ENCODE results near the gene XYLB. TPM values are rescaled to one million over a fixed set of nuclear protein-coding genes. Genes with fewer than 3 reads are reported as not detected.

Gene XYLB
- polyA plus RNA-seq, 1 donor from 2014 or later: 0.50 TPM

DNA sequence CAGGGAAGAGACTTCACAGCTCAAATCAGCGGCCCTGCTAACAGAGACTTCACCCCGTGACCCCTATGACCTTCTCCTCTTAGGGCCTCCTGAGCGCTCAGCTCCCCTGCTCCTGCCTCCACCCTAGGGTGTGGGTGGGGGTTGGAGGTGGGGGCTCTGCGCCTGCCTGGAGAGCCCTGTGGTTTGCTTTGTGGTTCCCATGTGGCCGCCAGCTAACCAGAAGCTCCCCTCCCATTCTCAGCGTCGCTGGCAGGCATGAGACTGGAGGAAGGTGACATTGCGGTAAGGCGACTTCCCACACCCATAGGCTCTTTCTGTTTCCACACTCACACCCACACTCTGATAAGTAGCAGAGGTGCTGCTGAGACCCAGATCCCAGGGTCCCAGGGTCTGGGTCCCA lies 27.6 kb downstream of the XYLB start:
- H3K9me2 ChIP-seq (ENCODE audit: insufficient read depth, low read length): no peaks in the 10 kb centered on the region
- no peak overlapping the region for H2AFZ ChIP-seq (ENCODE audit: low read depth, low read length)
- TF ChIP-seq SMC3 (conservative IDR thresholded peaks at IDR 0.05; ENCODE audit: poor library complexity) (no peak), EP300 (conservative IDR thresholded peaks at IDR 0.05; ENCODE audit: poor library complexity, severe bottlenecking) (no peak), RAD21 (conservative IDR thresholded peaks at IDR 0.05) (no peak), CTCF (IDR thresholded peaks at IDR 0.05; ENCODE audit: poor library complexity, severe bottlenecking) (no peak), TAF1 (IDR thresholded peaks at IDR 0.05; ENCODE audit: low read depth) (no peak)
- no peaks in the 10 kb centered on the region for H3K27me3 ChIP-seq (ENCODE audit: insufficient read depth, low read depth, low read length)
- H3K36me3 ChIP-seq (ENCODE audit: insufficient read depth, low read length): no peaks in the 10 kb centered on the region
- no peaks in the 10 kb centered on the region for H3K79me2 ChIP-seq (replicated peaks; ENCODE audit: insufficient read depth, low read length)
- no peak overlapping the region for H3K4me2 ChIP-seq (ENCODE audit: low read length)
- no peaks in the 10 kb centered on the region for H4K20me1 ChIP-seq (ENCODE audit: insufficient read depth)
- H3K4me3 ChIP-seq (ENCODE audit: low read length): no peak overlapping the region
- H3K9ac ChIP-seq (ENCODE audit: low read length): no peak overlapping the region
- no peaks in the 10 kb centered on the region for H3F3A ChIP-seq (ENCODE audit: insufficient read depth, low read length, poor library complexity, severe bottlenecking)
- H3K27ac ChIP-seq (ENCODE audit: low read length): no peak overlapping the region
- H3K9me3 ChIP-seq (ENCODE audit: low read length): no peaks in the 10 kb centered on the region

- no peaks in the 10 kb centered on the region for H3K79me2 ChIP-seq (replicated peaks; ENCODE audit: insufficient read depth, low read length)
- no peaks in the 10 kb centered on the region for H3K9me2 ChIP-seq (ENCODE audit: insufficient read depth, low read length)
- H3K27me3 ChIP-seq (ENCODE audit: insufficient read depth, low read depth, low read length): no peaks in the 10 kb centered on the region
- no peaks in the 10 kb centered on the region for H3K36me3 ChIP-seq (ENCODE audit: insufficient read depth, low read length)
- H3K9ac ChIP-seq (ENCODE audit: low read length): no peak overlapping the region
- H3K4me3 ChIP-seq (ENCODE audit: low read length): no peak overlapping the region
- H3K4me2 ChIP-seq (ENCODE audit: low read length): no peak overlapping the region
- H2AFZ ChIP-seq (ENCODE audit: low read depth, low read length): no peak overlapping the region
- H3K27ac ChIP-seq (ENCODE audit: low read length): no peak overlapping the region
- no peaks in the 10 kb centered on the region for H4K20me1 ChIP-seq (ENCODE audit: insufficient read depth)
- H3F3A ChIP-seq (ENCODE audit: insufficient read depth, low read length, poor library complexity, severe bottlenecking): no peaks in the 10 kb centered on the region
- no peaks in the 10 kb centered on the region for H3K9me3 ChIP-seq (ENCODE audit: low read length)
- no peak for TF ChIP-seq POLR2AphosphoS5 (IDR thresholded peaks at IDR 0.05)
Observed at GRCh38 chr3:38375072-38375471, 28.5 kb downstream of the XYLB start.

- no peak overlapping the region for H3K4me3 ChIP-seq (ENCODE audit: low read length)
- H3K27me3 ChIP-seq (ENCODE audit: insufficient read depth, low read depth, low read length): no peaks in the 10 kb centered on the region
- H4K20me1 ChIP-seq (ENCODE audit: insufficient read depth): no peaks in the 10 kb centered on the region
- H3F3A ChIP-seq (ENCODE audit: insufficient read depth, low read length, poor library complexity, severe bottlenecking): no peaks in the 10 kb centered on the region
- TF ChIP-seq MXI1 (conservative IDR thresholded peaks at IDR 0.05; ENCODE audit: poor library complexity, severe bottlenecking): no peak
- no peak for TF ChIP-seq TAF1 (IDR thresholded peaks at IDR 0.05; ENCODE audit: low read depth)
- TF ChIP-seq EP300 (conservative IDR thresholded peaks at IDR 0.05; ENCODE audit: poor library complexity, severe bottlenecking): no peak
- TF ChIP-seq SMC3 (conservative IDR thresholded peaks at IDR 0.05; ENCODE audit: poor library complexity): no peak
- H3K9me2 ChIP-seq (ENCODE audit: insufficient read depth, low read length): no peaks in the 10 kb centered on the region
- no peaks in the 10 kb centered on the region for H3K9me3 ChIP-seq (ENCODE audit: low read length)
- H3K36me3 ChIP-seq (ENCODE audit: insufficient read depth, low read length): no peaks in the 10 kb centered on the region
- no peaks in the 10 kb centered on the region for H3K79me2 ChIP-seq (replicated peaks; ENCODE audit: insufficient read depth, low read length)
- no peak overlapping the region for H3K4me2 ChIP-seq (ENCODE audit: low read length)
- H3K27ac ChIP-seq (ENCODE audit: low read length): no peak overlapping the region
- no peak overlapping the region for H2AFZ ChIP-seq (ENCODE audit: low read depth, low read length)
- no peak overlapping the region for H3K9ac ChIP-seq (ENCODE audit: low read length)
Observed at GRCh38 chr3:38375488-38376097, 29.0 kb downstream of the XYLB start.
